ENCODE results near the gene EPDR1. TPM values are rescaled to one million over a fixed set of nuclear protein-coding genes. Genes with fewer than 3 reads are reported as not detected.

EPDR1 gene
- total and polyA plus RNA-seq, 2 experiments from 2014 or later, result 4.4 to 13.8 TPM

DNA sequence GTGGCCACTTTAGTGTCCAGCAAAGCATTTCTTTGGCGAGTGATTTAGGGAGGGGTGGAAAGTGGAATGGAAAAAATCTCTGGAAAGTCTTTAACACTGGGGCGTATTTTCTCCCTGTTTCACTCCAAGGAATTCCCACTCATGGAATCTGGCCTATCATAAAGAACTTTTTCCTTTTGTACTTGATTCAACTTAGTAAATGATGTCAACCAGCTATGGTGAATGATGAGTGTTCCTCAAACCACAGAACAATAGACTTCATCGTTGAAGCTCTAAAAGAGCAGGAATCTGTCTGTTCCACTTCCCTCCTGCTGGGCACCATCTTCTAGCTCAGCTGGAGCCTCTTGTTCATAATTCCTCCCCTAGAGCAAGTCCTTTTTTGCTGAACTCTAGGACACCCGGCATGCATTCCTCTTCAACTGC, 66.5 kb downstream of the EPDR1 start:
- ATAC-seq, result peak; percentile 72
- H3K4me2 ChIP-seq, result peak overlapping the region; percentile 35; the same call in 1 of the 2 replicates
- no peaks in the 10 kb centered on the region for H4K20me1 ChIP-seq (replicated peaks; ENCODE audit: insufficient read depth)
- H3K9me2 ChIP-seq (ENCODE audit: insufficient read depth), result peaks cover 6% of the 10 kb centered on the region
- Mint-ChIP-seq H3K27ac (no peak overlapping the region), H3K27me3 (ENCODE audit: insufficient read depth, low read depth, poor library complexity) (peaks cover 2% of the 10 kb centered on the region), H3K9me3 (no peaks in the 10 kb centered on the region), H3K36me3 (ENCODE audit: low read depth) (no peaks in the 10 kb centered on the region), H3K4me3 (no peak overlapping the region), H3K4me1 (peaks cover 12% of the 10 kb centered on the region)
- TF ChIP-seq, protein P1, sequence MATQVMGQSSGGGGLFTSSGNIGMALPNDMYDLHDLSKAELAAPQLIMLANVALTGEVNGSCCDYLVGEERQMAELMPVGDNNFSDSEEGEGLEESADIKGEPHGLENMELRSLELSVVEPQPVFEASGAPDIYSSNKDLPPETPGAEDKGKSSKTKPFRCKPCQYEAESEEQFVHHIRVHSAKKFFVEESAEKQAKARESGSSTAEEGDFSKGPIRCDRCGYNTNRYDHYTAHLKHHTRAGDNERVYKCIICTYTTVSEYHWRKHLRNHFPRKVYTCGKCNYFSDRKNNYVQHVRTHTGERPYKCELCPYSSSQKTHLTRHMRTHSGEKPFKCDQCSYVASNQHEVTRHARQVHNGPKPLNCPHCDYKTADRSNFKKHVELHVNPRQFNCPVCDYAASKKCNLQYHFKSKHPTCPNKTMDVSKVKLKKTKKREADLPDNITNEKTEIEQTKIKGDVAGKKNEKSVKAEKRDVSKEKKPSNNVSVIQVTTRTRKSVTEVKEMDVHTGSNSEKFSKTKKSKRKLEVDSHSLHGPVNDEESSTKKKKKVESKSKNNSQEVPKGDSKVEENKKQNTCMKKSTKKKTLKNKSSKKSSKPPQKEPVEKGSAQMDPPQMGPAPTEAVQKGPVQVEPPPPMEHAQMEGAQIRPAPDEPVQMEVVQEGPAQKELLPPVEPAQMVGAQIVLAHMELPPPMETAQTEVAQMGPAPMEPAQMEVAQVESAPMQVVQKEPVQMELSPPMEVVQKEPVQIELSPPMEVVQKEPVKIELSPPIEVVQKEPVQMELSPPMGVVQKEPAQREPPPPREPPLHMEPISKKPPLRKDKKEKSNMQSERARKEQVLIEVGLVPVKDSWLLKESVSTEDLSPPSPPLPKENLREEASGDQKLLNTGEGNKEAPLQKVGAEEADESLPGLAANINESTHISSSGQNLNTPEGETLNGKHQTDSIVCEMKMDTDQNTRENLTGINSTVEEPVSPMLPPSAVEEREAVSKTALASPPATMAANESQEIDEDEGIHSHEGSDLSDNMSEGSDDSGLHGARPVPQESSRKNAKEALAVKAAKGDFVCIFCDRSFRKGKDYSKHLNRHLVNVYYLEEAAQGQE (IDR thresholded peaks at IDR 0.05; ENCODE audit: unreplicated experiment), result no peak
- TF ChIP-seq ZNF114 (CRISPR knock-in tag; IDR thresholded peaks at IDR 0.05), result no peak
- TF ChIP-seq JUNB (IDR thresholded peaks at IDR 0.05; ENCODE audit: unreplicated experiment), result no peak
- no peak for TF ChIP-seq CREB1 (CRISPR knock-in tag; IDR thresholded peaks at IDR 0.05; ENCODE audit: low read depth)
- TF ChIP-seq NANOG (IDR thresholded peaks at IDR 0.05; ENCODE audit: borderline replicate concordance), result peak; percentile 34; the same call in 1 of the 2 replicates
- TF ChIP-seq, protein P2, sequence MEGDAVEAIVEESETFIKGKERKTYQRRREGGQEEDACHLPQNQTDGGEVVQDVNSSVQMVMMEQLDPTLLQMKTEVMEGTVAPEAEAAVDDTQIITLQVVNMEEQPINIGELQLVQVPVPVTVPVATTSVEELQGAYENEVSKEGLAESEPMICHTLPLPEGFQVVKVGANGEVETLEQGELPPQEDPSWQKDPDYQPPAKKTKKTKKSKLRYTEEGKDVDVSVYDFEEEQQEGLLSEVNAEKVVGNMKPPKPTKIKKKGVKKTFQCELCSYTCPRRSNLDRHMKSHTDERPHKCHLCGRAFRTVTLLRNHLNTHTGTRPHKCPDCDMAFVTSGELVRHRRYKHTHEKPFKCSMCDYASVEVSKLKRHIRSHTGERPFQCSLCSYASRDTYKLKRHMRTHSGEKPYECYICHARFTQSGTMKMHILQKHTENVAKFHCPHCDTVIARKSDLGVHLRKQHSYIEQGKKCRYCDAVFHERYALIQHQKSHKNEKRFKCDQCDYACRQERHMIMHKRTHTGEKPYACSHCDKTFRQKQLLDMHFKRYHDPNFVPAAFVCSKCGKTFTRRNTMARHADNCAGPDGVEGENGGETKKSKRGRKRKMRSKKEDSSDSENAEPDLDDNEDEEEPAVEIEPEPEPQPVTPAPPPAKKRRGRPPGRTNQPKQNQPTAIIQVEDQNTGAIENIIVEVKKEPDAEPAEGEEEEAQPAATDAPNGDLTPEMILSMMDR (conservative IDR thresholded peaks at IDR 0.05; ENCODE audit: low read depth in 2 of 2), result no peak
- TF ChIP-seq EZH2 (IDR thresholded peaks at IDR 0.05; ENCODE audit: low read depth, unreplicated experiment), result no peak
- TF ChIP-seq EZH2phosphoT487 (IDR thresholded peaks at IDR 0.05; ENCODE audit: unreplicated experiment), result no peak
- no peak for TF ChIP-seq ZNF331 (CRISPR knock-in tag; IDR thresholded peaks at IDR 0.05; ENCODE audit: low read depth)
- TF ChIP-seq, protein P3, sequence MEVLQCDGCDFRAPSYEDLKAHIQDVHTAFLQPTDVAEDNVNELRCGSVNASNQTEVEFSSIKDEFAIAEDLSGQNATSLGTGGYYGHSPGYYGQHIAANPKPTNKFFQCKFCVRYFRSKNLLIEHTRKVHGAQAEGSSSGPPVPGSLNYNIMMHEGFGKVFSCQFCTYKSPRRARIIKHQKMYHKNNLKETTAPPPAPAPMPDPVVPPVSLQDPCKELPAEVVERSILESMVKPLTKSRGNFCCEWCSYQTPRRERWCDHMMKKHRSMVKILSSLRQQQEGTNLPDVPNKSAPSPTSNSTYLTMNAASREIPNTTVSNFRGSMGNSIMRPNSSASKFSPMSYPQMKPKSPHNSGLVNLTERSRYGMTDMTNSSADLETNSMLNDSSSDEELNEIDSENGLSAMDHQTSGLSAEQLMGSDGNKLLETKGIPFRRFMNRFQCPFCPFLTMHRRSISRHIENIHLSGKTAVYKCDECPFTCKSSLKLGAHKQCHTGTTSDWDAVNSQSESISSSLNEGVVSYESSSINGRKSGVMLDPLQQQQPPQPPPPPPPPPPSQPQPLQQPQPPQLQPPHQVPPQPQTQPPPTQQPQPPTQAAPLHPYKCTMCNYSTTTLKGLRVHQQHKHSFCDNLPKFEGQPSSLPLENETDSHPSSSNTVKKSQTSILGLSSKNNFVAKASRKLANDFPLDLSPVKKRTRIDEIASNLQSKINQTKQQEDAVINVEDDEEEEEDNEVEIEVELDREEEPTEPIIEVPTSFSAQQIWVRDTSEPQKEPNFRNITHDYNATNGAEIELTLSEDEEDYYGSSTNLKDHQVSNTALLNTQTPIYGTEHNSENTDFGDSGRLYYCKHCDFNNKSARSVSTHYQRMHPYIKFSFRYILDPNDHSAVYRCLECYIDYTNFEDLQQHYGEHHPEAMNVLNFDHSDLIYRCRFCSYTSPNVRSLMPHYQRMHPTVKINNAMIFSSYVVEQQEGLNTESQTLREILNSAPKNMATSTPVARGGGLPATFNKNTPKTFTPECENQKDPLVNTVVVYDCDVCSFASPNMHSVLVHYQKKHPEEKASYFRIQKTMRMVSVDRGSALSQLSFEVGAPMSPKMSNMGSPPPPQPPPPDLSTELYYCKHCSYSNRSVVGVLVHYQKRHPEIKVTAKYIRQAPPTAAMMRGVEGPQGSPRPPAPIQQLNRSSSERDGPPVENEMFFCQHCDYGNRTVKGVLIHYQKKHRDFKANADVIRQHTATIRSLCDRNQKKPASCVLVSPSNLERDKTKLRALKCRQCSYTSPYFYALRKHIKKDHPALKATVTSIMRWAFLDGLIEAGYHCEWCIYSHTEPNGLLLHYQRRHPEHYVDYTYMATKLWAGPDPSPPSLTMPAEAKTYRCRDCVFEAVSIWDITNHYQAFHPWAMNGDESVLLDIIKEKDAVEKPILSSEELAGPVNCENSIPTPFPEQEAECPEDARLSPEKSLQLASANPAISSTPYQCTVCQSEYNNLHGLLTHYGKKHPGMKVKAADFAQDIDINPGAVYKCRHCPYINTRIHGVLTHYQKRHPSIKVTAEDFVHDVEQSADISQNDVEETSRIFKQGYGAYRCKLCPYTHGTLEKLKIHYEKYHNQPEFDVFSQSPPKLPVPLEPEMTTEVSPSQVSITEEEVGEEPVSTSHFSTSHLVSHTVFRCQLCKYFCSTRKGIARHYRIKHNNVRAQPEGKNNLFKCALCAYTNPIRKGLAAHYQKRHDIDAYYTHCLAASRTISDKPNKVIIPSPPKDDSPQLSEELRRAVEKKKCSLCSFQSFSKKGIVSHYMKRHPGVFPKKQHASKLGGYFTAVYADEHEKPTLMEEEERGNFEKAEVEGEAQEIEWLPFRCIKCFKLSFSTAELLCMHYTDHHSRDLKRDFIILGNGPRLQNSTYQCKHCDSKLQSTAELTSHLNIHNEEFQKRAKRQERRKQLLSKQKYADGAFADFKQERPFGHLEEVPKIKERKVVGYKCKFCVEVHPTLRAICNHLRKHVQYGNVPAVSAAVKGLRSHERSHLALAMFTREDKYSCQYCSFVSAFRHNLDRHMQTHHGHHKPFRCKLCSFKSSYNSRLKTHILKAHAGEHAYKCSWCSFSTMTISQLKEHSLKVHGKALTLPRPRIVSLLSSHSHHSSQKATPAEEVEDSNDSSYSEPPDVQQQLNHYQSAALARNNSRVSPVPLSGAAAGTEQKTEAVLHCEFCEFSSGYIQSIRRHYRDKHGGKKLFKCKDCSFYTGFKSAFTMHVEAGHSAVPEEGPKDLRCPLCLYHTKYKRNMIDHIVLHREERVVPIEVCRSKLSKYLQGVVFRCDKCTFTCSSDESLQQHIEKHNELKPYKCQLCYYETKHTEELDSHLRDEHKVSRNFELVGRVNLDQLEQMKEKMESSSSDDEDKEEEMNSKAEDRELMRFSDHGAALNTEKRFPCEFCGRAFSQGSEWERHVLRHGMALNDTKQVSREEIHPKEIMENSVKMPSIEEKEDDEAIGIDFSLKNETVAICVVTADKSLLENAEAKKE (CRISPR knock-in tag; IDR thresholded peaks at IDR 0.05), result peak; percentile 97
- DNase-seq (ENCODE audit: low spot score), result peak; percentile 7
- no peak overlapping the region for H3K27ac ChIP-seq (ENCODE audit: low read depth)
- no peak overlapping the region for H3K4me3 ChIP-seq
- H2AFZ ChIP-seq, result no peak overlapping the region
- no peaks in the 10 kb centered on the region for H3K36me3 ChIP-seq (ENCODE audit: insufficient read depth)
- no peaks in the 10 kb centered on the region for H3K79me2 ChIP-seq (replicated peaks; ENCODE audit: insufficient read depth)
- no peaks in the 10 kb centered on the region for H3F3A ChIP-seq (replicated peaks; ENCODE audit: low read depth)
- H3K27me3 ChIP-seq (ENCODE audit: insufficient read depth), result no peaks in the 10 kb centered on the region
- peaks cover 8% of the 10 kb centered on the region; the same call in 1 of the 2 replicates for H3K4me1 ChIP-seq (ENCODE audit: insufficient read depth)
